IPS-18c (cell line): ENCODE data around the gene TGFB1.

ENCODE experiments used
- H3K4me3 ChIP-seq: 2 replicates; pipeline ENCODE4 v1.7.0; 2013; ENCODE audit warnings: low read depth, mild to moderate bottlenecking, low read length, moderate library complexity; ENCODE audit not compliant: insufficient read depth
- H3K9me3 ChIP-seq: one replicate; pipeline ENCODE4 v1.6.1; 2013; ENCODE audit warnings: mild to moderate bottlenecking, low read length, moderate library complexity; ENCODE audit not compliant: control insufficient read depth, insufficient read depth

The TGFB1 gene

GRCh38 chr19:41328842-41329225 lies 24.9 kb downstream of the TGFB1 start:
- Histone ChIP-seq H3K4me3 (no peak overlapping the region), H3K9me3 (no peaks in the 10 kb centered on the region)

DNA sequence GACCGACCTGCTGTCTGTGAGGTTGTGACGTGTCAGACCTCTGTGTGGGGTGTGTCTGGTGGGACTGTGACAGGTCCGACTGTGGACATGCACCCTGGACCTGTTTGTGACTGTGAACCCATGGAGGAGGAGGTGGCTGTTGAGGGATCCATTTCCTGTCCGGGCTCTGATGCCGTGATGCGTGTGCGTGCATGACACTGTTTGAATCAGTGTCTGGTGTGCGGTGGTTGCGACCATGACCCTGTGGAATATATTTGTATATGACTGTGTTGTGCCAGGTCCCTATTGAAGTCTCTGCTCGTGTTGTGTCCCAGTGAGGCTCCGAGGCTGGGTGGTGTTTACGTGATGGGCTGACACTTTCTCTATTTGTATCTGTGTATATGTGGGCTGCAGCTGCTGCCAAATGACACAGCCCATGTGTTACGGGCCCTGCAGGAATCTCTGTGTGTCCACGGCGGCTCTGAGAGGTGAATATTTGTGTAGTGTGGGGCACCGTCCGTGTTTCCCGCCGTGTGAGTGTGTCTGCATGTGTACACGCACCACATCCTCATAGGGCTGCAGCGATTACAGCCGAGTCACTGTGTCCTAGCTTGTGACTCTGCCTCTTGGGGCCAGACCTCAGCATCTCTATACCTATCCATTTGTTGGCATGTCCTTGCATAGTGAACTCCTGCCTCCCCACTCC lies 25.4 kb downstream of the TGFB1 start:
- H3K4me3 ChIP-seq = no peak overlapping the region
- H3K9me3 ChIP-seq = no peaks in the 10 kb centered on the region

DNA sequence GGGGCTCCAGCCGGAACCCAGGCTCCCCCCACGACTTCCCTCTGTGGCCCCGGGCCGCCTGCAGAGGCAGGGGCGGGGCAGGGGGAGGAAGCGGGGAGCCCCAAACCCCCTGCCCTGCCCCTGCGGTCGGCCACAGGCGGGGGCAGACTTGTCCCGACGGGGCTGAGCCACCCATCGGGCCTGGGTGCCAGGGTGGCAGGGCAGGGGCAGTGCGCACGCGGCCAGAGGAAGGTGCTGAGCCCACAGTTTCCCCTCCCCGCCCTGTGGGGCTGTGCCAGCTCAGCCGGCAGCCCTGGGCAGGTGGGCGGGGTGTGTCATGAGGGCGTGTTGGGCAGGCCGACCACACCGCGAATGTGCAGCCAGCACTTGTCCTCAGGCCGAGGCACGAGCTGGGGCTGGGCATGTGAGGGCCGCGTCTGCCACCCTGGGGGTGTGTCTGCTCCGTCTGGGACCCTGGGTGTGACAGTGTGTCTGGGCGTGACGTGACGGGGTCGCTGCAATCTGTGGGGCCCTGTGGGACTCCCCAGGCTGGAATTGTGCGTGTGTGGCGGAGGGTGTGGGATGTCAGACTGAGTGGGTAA lies 26.1 kb downstream of the TGFB1 start:
- Histone ChIP-seq H3K9me3 (no peaks in the 10 kb centered on the region), H3K4me3 (peak overlapping the region; percentile 3; the same call in 1 of the 2 replicates)

GRCh38 chr19:41327076-41327575 lies 26.6 kb downstream of the TGFB1 start:
- no peak overlapping the region for H3K4me3 ChIP-seq

GRCh38 chr19:41325947-41326706 lies 27.6 kb downstream of the TGFB1 start:
- H3K4me3 ChIP-seq = peak overlapping the region; percentile 32; the same call in 1 of the 2 replicates

More at GRCh38 chr19:41327076-41327575, 26.6 kb downstream of the TGFB1 start:
- H3K9me3 ChIP-seq = no peaks in the 10 kb centered on the region

GRCh38 chr19:41325640-41325946 lies 28.1 kb downstream of the TGFB1 start:
- H3K9me3 ChIP-seq = no peaks in the 10 kb centered on the region
- peak overlapping the region; percentile 32; the same call in 1 of the 2 replicates for H3K4me3 ChIP-seq

More at GRCh38 chr19:41325947-41326706, 27.6 kb downstream of the TGFB1 start:
- H3K9me3 ChIP-seq = no peaks in the 10 kb centered on the region

- Histone ChIP-seq H3K9me3 (no peaks in the 10 kb centered on the region), H3K4me3 (peak overlapping the region; percentile 32)
Observed at GRCh38 chr19:41324921-41325639, 28.6 kb downstream of the TGFB1 start.

DNA sequence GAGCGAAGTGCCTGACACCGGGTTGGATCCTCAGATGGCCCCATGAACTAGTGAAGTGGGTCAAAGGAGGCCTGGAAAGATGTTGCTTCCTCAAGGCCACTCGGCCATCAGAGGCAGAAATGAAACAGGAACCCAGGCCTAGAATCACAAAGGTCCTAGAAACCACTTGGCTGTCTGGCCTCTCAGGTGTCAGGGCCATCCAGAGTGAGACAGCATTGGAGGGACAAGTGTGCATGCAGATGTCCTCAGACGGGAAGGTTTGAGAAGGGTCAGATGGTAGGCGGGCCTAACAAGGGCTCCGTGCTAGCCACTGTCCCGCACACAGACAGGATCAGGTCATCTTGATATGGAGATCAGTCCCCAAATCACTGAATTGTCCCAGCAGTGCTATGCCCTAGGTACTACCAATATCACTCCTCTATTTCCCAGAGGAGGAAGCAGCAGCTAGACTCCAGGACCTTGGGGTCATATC lies 29.5 kb downstream of the TGFB1 start:
- 0 out of 2 replicates have a peak overlapping the region, but pooled peaks have one; percentile 32 for H3K4me3 ChIP-seq

GRCh38 chr19:41323430-41324125 lies 30.1 kb downstream of the TGFB1 start:
- peak overlapping the region; percentile 16; the same call in 1 of the 2 replicates for H3K4me3 ChIP-seq

More for the DNA sequence above, 29.5 kb downstream of the TGFB1 start:
- H3K9me3 ChIP-seq = no peaks in the 10 kb centered on the region

DNA sequence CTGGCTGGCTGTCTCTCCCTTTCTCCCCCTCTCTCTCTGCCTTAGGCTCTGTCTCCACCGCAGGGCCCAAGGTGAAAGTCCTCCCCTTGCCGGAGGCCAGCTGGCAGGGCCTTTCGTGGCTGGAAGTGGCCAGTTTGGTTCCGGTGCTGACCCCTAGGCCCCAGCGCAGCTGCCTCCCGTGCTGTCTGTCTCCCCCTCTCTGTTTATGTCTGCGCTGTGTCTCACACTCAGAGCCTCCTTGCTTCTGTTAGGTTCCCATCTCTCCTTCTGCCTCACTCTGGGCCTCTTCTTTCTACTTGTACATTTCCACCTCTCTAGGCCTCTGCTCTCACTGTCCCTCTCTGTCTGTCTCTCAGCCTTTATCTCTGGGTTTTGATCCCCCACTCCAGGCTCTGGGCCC lies 30.7 kb downstream of the TGFB1 start:
- Histone ChIP-seq H3K4me3 (peak overlapping the region; percentile 16; the same call in 1 of the 2 replicates), H3K9me3 (no peaks in the 10 kb centered on the region)

More at GRCh38 chr19:41323430-41324125, 30.1 kb downstream of the TGFB1 start:
- H3K9me3 ChIP-seq = no peaks in the 10 kb centered on the region

GRCh38 chr19:41322451-41322850 lies 31.3 kb downstream of the TGFB1 start:
- H3K4me3 ChIP-seq = no peak overlapping the region
- no peaks in the 10 kb centered on the region for H3K9me3 ChIP-seq

DNA sequence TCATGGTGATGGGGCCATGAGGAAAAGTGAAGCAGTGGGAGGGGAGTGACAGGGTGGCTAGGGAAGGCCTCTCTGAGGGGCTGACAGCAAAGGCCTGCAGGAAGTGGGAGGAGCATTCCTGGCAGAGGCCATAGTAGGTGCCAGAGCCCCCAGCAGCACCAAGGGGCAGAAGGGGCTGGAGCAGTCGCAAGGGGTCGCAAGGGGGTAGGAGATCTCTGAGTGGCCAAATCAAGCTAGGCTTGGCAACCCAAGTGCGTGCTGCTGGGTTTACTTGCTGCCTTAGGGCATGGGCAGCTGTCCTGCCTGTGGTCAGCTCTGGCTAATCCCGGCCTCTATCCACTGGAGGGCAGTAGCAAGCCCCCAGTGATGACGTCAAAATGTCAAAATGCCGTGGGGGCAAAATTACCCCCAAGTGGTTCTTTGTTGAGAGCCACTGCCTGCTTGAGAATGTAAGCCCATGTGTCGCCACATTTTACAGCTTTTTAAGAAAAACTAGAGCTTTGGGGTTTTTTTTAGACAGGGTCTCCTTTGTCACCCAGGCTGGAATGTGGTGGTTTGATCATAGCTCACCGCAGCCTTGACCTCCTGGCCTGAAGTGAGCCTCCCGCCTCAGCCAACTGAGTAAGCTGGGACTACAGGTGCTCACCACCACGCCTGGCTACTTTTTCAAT lies 32.0 kb downstream of the TGFB1 start:
- no peaks in the 10 kb centered on the region for H3K9me3 ChIP-seq
- no peak overlapping the region for H3K4me3 ChIP-seq

DNA sequence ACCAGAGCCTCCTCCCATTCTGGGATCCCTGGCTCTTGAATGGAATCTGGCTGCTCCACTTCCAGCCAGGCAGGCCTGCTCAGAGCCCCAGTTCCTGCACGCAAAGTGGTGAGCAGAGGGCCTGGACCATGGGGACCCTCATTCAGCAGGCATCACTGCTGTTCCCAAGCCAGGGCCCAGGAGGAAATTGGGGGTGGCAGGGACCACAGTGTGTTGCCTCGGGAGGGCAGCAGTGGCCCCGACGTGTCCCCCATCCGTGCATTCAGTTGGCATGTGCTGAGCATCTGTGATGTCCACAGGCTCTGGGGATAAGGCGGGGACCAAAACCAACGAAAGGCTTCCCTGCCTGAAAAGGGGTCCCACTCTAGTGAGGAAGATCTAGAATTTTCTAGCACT lies 32.5 kb downstream of the TGFB1 start:
- H3K4me3 ChIP-seq = no peak overlapping the region
- H3K9me3 ChIP-seq = no peaks in the 10 kb centered on the region

- Histone ChIP-seq H3K4me3 (no peak overlapping the region), H3K9me3 (no peaks in the 10 kb centered on the region)
Observed at GRCh38 chr19:41320568-41320967, 33.2 kb downstream of the TGFB1 start.

- Histone ChIP-seq H3K9me3 (no peaks in the 10 kb centered on the region), H3K4me3 (no peak overlapping the region)
Observed at GRCh38 chr19:41320185-41320518, 33.6 kb downstream of the TGFB1 start.

DNA sequence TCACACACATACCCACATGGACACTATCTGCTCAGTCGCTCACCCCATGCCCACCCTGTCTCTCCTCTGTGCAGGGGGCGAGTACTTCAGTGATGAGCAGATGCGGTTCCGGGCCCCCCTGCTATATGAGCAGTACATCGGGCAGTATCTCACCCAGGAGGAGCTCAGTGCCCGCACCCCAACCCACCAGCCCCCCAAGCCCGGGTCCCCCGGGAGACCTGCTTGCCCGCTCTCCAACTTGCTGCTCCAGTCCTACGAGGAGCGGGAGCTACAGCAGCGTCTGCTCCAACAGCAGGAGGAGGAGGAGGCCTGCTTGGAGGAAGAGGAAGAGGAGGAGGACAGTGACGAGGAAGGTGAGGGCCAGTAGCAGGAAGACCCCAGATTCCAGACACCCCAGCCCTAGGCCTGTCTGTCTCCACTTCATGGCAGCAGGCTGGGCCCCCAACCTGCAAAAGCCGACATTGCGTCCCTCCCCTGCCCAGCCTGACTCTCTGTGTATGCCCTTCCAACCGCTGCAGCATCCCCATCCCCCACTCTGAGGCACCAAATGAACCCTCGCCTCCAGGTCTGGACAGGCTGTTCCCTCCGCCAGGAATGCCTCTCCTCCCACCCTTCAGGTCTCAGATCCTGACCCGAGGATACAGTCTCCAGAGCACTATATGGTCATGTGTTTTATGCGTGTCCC lies 34.1 kb downstream of the TGFB1 start:
- no peak overlapping the region for H3K4me3 ChIP-seq
- no peaks in the 10 kb centered on the region for H3K9me3 ChIP-seq
